HepG2 (cell line): ENCODE measurements around the gene DCAF8. TPM values are rescaled to one million over a fixed set of nuclear protein-coding genes. Genes with fewer than 3 reads are reported as not detected.

Experiments used
- ATAC-seq: fragments of 200-7000 bp; cut with Tn5 transposase; 3 replicates; pipeline ENCODE4 v1.9.1; 2020; ENCODE audit warnings: mild to moderate bottlenecking, moderate library complexity
- BruUV-seq: library from RNA; stranded (reverse); fragments of 400-500 nt; replicated peaks from 2 replicates; lab custom pipeline; 2021; lab: Mats Ljungman, UMichigan
- CTCF ChIA-PET: fragments of 300-600 bp; formaldehyde crosslinking; extraction: SDS; loops from one replicate; lab custom pipeline; 2021; ENCODE audit warnings: low total read pairs, inconsistent platforms, low intra/inter-chr PET ratio; lab: Yijun Ruan, JAX
- POLR2A ChIA-PET: fragments of 350-600 bp; sonication (Branson Sonifier 250); formaldehyde crosslinking; loops from one replicate; lab custom pipeline; 2020; ENCODE audit warnings: antibody characterized with exemption, inconsistent platforms; lab: Yijun Ruan, JAX
- DNase-seq: peaks from one replicate; pipeline ENCODE4 v3.0.0-alpha.2; 2015; ENCODE audit warnings: low spot score
- FAIRE-seq: peaks from 3 replicates; lab custom pipeline; 2011; peaks lifted over from hg19 to GRCh38; lab: Jason Lieb, UNC
- H2AFZ ChIP-seq: one replicate; pipeline ENCODE4 v1.6.1; 2011; ENCODE audit warnings: low read length, inconsistent platforms
- H3K27ac ChIP-seq: fragments of 300-600 bp; 3 replicates; pipeline ENCODE4 v1.8.0; 2011; ENCODE audit warnings: mixed run types, mild to moderate bottlenecking, mixed read lengths, low read length, inconsistent platforms; ENCODE audit not compliant: insufficient read depth; ENCODE audit errors: extremely low read length
- H3K27me3 ChIP-seq, 2 experiments: fragments of 200-600 bp in 1 of 2; 2 replicates in 1 of 2; 3 replicates in 1 of 2; pipeline versions ENCODE4 v1.6.0 to v1.8.0; 2011; ENCODE audit warnings: low read length in 2 of 2, mild to moderate bottlenecking in 2 of 2, moderate library complexity in 2 of 2, inconsistent platforms in 1 of 2; ENCODE audit not compliant: insufficient read depth in 2 of 2, control insufficient read depth in 1 of 2
- H3K36me3 ChIP-seq, 2 experiments: fragments of 200-600 bp in 1 of 2; replicated peaks in 1 of 2; 2 replicates in 1 of 2; 3 replicates in 1 of 2; pipeline versions ENCODE4 v1.5.1 to v1.8.0; 2011; ENCODE audit warnings: low read length in 2 of 2, inconsistent platforms in 1 of 2; ENCODE audit not compliant: insufficient read depth in 2 of 2, control insufficient read depth in 1 of 2
- H3K4me1 ChIP-seq: 2 replicates; pipeline ENCODE4 v1.5.1; 2012; ENCODE audit warnings: low read length, inconsistent platforms; ENCODE audit not compliant: insufficient read depth
- H3K4me2 ChIP-seq: 2 replicates; pipeline ENCODE4 v1.6.0; 2011; ENCODE audit warnings: low read depth, low read length, inconsistent platforms
- H3K4me3 ChIP-seq, 3 experiments: fragments of 200-600 bp in 1 of 3; sonication (generic), shearing (Covaris generic) in 1 of 3; replicated peaks in 1 of 3; 2 replicates each; pipeline ENCODE4 v1.5.1; 2011 to 2016; ENCODE audit warnings: low read length in 3 of 3, inconsistent platforms in 2 of 3, low read depth in 2 of 3, mild to moderate bottlenecking in 2 of 3, control low read depth in 1 of 3, mixed read lengths in 1 of 3; ENCODE audit not compliant: insufficient read depth in 1 of 3
- H3K79me2 ChIP-seq: one replicate; pipeline ENCODE4 v1.6.1; 2011; ENCODE audit warnings: low read length, inconsistent platforms; ENCODE audit not compliant: insufficient read depth
- H3K9ac ChIP-seq: 2 replicates; pipeline ENCODE4 v1.6.0; 2011; ENCODE audit warnings: mild to moderate bottlenecking, low read depth, low read length, inconsistent platforms; ENCODE audit not compliant: insufficient read depth
- H3K9me3 ChIP-seq: 2 replicates; pipeline ENCODE4 v1.5.1; 2012; ENCODE audit warnings: mild to moderate bottlenecking, low read length
- H4K20me1 ChIP-seq: 2 replicates; pipeline ENCODE4 v1.6.0; 2011; ENCODE audit warnings: inconsistent platforms, mild to moderate bottlenecking, low read length, moderate library complexity; ENCODE audit not compliant: insufficient read depth
- CC2D1A ChIP-seq: sonication (generic); formaldehyde crosslinking; IDR thresholded peaks from 2 replicates; pipeline ENCODE4 v1.8.1; 2023; ENCODE audit warnings: mild to moderate bottlenecking, missing genetic modification reagents
- JUND ChIP-seq: sonication (generic); formaldehyde crosslinking; IDR thresholded peaks from 2 replicates; pipeline ENCODE4 v1.8.0; 2022; ENCODE audit warnings: mild to moderate bottlenecking, missing genetic modification reagents
- NCOA5 ChIP-seq: sonication (generic); formaldehyde crosslinking; IDR thresholded peaks from 2 replicates; pipeline ENCODE4 v1.4.0; 2020; ENCODE audit warnings: missing genetic modification reagents
- NFE2 ChIP-seq: sonication (generic); formaldehyde crosslinking; IDR thresholded peaks from 2 replicates; pipeline ENCODE4 v1.4.0; 2020; ENCODE audit warnings: missing genetic modification reagents
- RCOR2 ChIP-seq: IDR thresholded peaks from 2 replicates; pipeline ENCODE4 v1.6.1; 2016; ENCODE audit warnings: missing biosample characterization, missing genetic modification reagents
- SMAD9 ChIP-seq: sonication (generic); formaldehyde crosslinking; IDR thresholded peaks from 2 replicates; pipeline ENCODE4 v1.5.1; 2020; ENCODE audit warnings: mild to moderate bottlenecking, missing genetic modification reagents
- SPEN ChIP-seq: sonication (generic); formaldehyde crosslinking; IDR thresholded peaks from 2 replicates; pipeline ENCODE4 v1.5.1; 2020; ENCODE audit warnings: low read depth, mild to moderate bottlenecking, missing genetic modification reagents
- ZC3H4 ChIP-seq: sonication (generic); formaldehyde crosslinking; IDR thresholded peaks from 2 replicates; pipeline ENCODE4 v1.4.0; 2020; ENCODE audit warnings: missing genetic modification reagents, borderline replicate concordance
- ZFP41 ChIP-seq: sonication (generic); formaldehyde crosslinking; IDR thresholded peaks from 2 replicates; pipeline ENCODE4 v1.4.0; 2020; ENCODE audit warnings: mild to moderate bottlenecking, missing genetic modification reagents, borderline replicate concordance
- ZNF788 ChIP-seq: sonication (generic); formaldehyde crosslinking; IDR thresholded peaks from 2 replicates; pipeline ENCODE4 v1.5.0; 2020; ENCODE audit warnings: mild to moderate bottlenecking, missing genetic modification reagents, borderline replicate concordance
- WGBS: methylation state at CpG from one replicate; pipeline ENCODE4 v1.1.6; 2017; ENCODE audit warnings: low lambda C conversion rate; 5-methylcytosine and 5-hydroxymethylcytosine counted together
- in situ Hi-C: cut with HindIII; loops from 2 replicates; pipeline ENCODE4 v1.10.0; 2017; ENCODE audit warnings: low pct_unique_long_range_greater_than_20kb; ENCODE audit not compliant: extremely low pct_ligation_motif_present
- intact Hi-C: fragments of 100-400 bp; cut with micrococcal nuclease; formaldehyde crosslinking; loops from one replicate; pipeline ENCODE4 v1.10.0; 2022; ENCODE audit not compliant: unreplicated experiment
- polyA plus RNA-seq, 8 experiments: library from polyadenylated mRNA; depleted of rRNA in 3 of 8; stranded (reverse) in 7 of 8; unstranded in 1 of 8; fragments of >200 nt; fragmentation: Illumina TruSeq in 4 of 8; extraction: Trizol in 4 of 8; gene quantifications; 2 replicates each; pipeline versions ENCODE4 v1.2.1 to v1.2.3, GENCODE V29; 2011 to 2016; ENCODE audit warnings: low read depth in 4 of 8, missing spikeins in 1 of 8, mixed read lengths in 1 of 8; ENCODE audit not compliant: insufficient read depth in 1 of 8
- total RNA-seq, 5 experiments: library from RNA; depleted of rRNA; stranded (reverse); fragments of >200 nt; fragmentation: Illumina TruSeq; extraction: Trizol; gene quantifications; 2 replicates each; pipeline ENCODE4 v1.2.3, GENCODE V29; 2016; ENCODE audit warnings: low read depth in 1 of 5
- TF ChIP-seq, protein P1 (sequence below): sonication (generic); formaldehyde crosslinking; conservative IDR thresholded peaks from 2 replicates; pipeline ENCODE4 v1.4.0; 2020; ENCODE audit warnings: missing genetic modification reagents
- TF ChIP-seq, protein P2 (sequence below): sonication (generic); formaldehyde crosslinking; IDR thresholded peaks from 2 replicates; pipeline ENCODE4 v1.4.0; 2020; ENCODE audit warnings: missing genetic modification reagents
- TF ChIP-seq, protein P3 (sequence below): sonication (generic); formaldehyde crosslinking; IDR thresholded peaks from 2 replicates; pipeline ENCODE4 v1.8.0; 2022; ENCODE audit warnings: missing genetic modification reagents, mild to moderate bottlenecking, borderline replicate concordance
- TF ChIP-seq, protein P4 (sequence below), 2 experiments: sonication (generic) in 1 of 2; formaldehyde crosslinking in 1 of 2; IDR thresholded peaks; 2 replicates each; pipeline versions ENCODE4 v1.4.0 to v1.6.1; 2016 to 2020; ENCODE audit warnings: borderline replicate concordance in 1 of 2, low read depth in 1 of 2, mild to moderate bottlenecking in 1 of 2, missing genetic modification reagents in 1 of 2

Gene DCAF8
- total and polyA plus RNA-seq, 2 of the 13 experiments (the other 11 are each of a cell fraction or from before 2014, with no cell fraction given), result 73.4 to 79.8 TPM

DNA sequence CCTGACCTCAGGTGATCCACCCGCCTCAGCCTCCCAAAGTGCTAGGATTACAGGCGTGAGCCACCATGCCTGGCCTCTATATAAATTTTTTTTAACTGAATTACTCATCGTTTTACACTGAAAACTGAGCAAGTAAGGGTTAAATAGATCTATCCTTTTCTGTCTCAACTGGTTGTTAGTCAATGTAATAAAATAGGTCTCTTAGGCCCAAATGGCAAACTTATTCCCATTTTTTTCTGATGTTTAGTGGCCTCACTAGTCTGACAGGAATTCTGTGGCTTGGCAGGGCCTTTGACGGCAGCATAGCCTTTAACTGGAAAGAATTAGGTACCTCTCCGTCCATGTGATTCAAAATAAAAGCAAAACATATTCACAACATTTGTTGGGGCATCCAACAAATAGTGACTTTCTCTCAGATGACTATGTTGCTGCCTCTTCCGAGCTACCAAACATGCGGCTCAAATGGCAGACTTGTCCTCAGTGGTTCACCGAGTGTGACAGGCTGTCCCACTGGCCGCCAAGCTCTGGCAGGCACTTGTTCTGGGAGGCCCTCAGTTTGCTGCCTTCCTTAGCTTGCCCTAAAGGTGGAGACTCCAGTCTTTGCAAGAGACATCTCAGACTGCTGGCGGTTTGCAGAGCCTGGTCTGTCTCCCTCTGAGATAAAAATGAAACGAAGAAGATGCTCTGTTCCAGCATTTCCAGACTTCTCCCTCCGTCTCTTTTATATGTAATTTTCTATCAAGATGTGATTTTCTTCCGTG, 93.6 kb downstream of the DCAF8 start:
- Histone ChIP-seq H3K27me3 (peaks cover 0 to 38% of the 10 kb centered on the region in 2 experiments; a peak in 3 of 5 replicates), H3K9ac (no peak overlapping the region), H3K4me2 (no peak overlapping the region), H3K4me1 (peaks cover 15% of the 10 kb centered on the region), H3K9me3 (no peaks in the 10 kb centered on the region), H3K4me3 (no peak overlapping the region), H3K27ac (no peak overlapping the region), H2AFZ (no peak overlapping the region), H4K20me1 (no peaks in the 10 kb centered on the region), H3K36me3 (no peaks in the 10 kb centered on the region)
- in situ Hi-C loops (no loop called here), intact Hi-C loops (no loop called here)
- no peak for DNase-seq
- CTCF ChIA-PET, result no interaction called here
- WGBS, result 63% methylated on average over 11 of the region's 13 CpGs
- POLR2A ChIA-PET, result no interaction called here
- ATAC-seq, result no peak
- BruUV-seq, result no TSS peak
- no peak for FAIRE-seq
- TF ChIP-seq, protein P1, sequence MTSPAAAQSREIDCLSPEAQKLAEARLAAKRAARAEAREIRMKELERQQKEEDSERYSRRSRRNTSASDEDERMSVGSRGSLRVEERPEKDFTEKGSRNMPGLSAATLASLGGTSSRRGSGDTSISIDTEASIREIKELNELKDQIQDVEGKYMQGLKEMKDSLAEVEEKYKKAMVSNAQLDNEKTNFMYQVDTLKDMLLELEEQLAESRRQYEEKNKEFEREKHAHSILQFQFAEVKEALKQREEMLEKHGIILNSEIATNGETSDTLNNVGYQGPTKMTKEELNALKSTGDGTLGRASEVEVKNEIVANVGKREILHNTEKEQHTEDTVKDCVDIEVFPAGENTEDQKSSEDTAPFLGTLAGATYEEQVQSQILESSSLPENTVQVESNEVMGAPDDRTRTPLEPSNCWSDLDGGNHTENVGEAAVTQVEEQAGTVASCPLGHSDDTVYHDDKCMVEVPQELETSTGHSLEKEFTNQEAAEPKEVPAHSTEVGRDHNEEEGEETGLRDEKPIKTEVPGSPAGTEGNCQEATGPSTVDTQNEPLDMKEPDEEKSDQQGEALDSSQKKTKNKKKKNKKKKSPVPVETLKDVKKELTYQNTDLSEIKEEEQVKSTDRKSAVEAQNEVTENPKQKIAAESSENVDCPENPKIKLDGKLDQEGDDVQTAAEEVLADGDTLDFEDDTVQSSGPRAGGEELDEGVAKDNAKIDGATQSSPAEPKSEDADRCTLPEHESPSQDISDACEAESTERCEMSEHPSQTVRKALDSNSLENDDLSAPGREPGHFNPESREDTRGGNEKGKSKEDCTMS, result no peak
- TF ChIP-seq ZFP41 (CRISPR knock-in tag), result no peak
- TF ChIP-seq NCOA5 (CRISPR knock-in tag), result no peak
- TF ChIP-seq SMAD9 (CRISPR knock-in tag), result no peak
- no peak for TF ChIP-seq ZC3H4 (CRISPR knock-in tag)
- no peak for TF ChIP-seq RCOR2 (CRISPR knock-in tag)
- TF ChIP-seq, protein P2, sequence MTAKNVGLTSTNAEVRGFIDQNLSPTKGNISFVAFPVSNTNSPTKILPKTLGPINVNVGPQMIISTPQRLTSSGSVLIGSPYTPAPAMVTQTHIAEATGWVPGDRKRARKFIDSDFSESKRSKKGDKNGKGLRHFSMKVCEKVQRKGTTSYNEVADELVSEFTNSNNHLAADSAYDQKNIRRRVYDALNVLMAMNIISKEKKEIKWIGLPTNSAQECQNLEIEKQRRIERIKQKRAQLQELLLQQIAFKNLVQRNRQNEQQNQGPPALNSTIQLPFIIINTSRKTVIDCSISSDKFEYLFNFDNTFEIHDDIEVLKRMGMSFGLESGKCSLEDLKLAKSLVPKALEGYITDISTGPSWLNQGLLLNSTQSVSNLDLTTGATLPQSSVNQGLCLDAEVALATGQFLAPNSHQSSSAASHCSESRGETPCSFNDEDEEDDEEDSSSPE (CRISPR knock-in tag), result no peak
- no peak for TF ChIP-seq ZNF788
- TF ChIP-seq JUND (CRISPR knock-in tag), result no peak
- TF ChIP-seq CC2D1A (CRISPR knock-in tag), result no peak
- no peak for TF ChIP-seq SPEN (CRISPR knock-in tag)
- TF ChIP-seq, protein P3, sequence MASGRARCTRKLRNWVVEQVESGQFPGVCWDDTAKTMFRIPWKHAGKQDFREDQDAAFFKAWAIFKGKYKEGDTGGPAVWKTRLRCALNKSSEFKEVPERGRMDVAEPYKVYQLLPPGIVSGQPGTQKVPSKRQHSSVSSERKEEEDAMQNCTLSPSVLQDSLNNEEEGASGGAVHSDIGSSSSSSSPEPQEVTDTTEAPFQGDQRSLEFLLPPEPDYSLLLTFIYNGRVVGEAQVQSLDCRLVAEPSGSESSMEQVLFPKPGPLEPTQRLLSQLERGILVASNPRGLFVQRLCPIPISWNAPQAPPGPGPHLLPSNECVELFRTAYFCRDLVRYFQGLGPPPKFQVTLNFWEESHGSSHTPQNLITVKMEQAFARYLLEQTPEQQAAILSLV (CRISPR knock-in tag), result no peak
- TF ChIP-seq NFE2 (CRISPR knock-in tag), result no peak
- TF ChIP-seq, protein P4, sequence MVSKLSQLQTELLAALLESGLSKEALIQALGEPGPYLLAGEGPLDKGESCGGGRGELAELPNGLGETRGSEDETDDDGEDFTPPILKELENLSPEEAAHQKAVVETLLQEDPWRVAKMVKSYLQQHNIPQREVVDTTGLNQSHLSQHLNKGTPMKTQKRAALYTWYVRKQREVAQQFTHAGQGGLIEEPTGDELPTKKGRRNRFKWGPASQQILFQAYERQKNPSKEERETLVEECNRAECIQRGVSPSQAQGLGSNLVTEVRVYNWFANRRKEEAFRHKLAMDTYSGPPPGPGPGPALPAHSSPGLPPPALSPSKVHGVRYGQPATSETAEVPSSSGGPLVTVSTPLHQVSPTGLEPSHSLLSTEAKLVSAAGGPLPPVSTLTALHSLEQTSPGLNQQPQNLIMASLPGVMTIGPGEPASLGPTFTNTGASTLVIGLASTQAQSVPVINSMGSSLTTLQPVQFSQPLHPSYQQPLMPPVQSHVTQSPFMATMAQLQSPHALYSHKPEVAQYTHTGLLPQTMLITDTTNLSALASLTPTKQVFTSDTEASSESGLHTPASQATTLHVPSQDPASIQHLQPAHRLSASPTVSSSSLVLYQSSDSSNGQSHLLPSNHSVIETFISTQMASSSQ (IDR thresholded peaks at IDR 0.05; ENCODE audit: low read depth), result no peak
- TF ChIP-seq, protein P4 (CRISPR knock-in tag; IDR thresholded peaks at IDR 0.05; ENCODE audit: borderline replicate concordance), result no peak
- TF ChIP-seq, all 625 proteins: peak for 0
- no peaks in the 10 kb centered on the region for H3K79me2 ChIP-seq
